OCI-LY7 (cell line): ENCODE results near the gene TTC9. TPM values are rescaled to one million over a fixed set of nuclear protein-coding genes. Genes with fewer than 3 reads are reported as not detected.

ENCODE experiments used
- BruUV-seq: library from RNA; stranded (reverse); fragments of 400-500 nt; replicated peaks from 2 replicates; lab custom pipeline; 2021; lab: Mats Ljungman, UMichigan
- CTCF ChIA-PET: fragments of 300-600 bp; sonication (Branson Sonifier 250); formaldehyde crosslinking; loops from one replicate; lab custom pipeline; 2022; ENCODE audit warnings: antibody characterized with exemption; ENCODE audit not compliant: unreplicated experiment; lab: Charles Lee
- POLR2A ChIA-PET: fragments of 300-600 bp; sonication (Branson Sonifier 250); formaldehyde crosslinking; loops from one replicate; lab custom pipeline; 2022; ENCODE audit warnings: antibody characterized with exemption; lab: Charles Lee
- DNase-seq: peaks from one replicate; pipeline ENCODE4 v3.0.0-alpha.2; 2015; ENCODE audit warnings: low spot score
- H2AFZ ChIP-seq: fragments of 200-600 bp; sonication (generic), shearing (Covaris generic); 2 replicates; pipeline ENCODE4 v1.6.1; 2014; ENCODE audit warnings: mild to moderate bottlenecking, antibody characterized with exemption, low read length, moderate library complexity
- H3K27ac ChIP-seq: fragments of 200-600 bp; sonication (generic); 2 replicates; pipeline ENCODE4 v1.5.1; 2014; ENCODE audit warnings: mixed run types, low read depth, mild to moderate bottlenecking, moderate library complexity, low read length, inconsistent platforms; ENCODE audit not compliant: poor library complexity, severe bottlenecking
- H3K36me3 ChIP-seq: fragments of 200-600 bp; sonication (generic); 2 replicates; pipeline ENCODE4 v1.6.1; 2014; ENCODE audit warnings: mild to moderate bottlenecking, antibody characterized with exemption, low read length, moderate library complexity, mixed read lengths; ENCODE audit not compliant: insufficient read depth
- H3K4me1 ChIP-seq: fragments of 200-600 bp; sonication (generic); 2 replicates; pipeline ENCODE4 v1.5.1; 2014; ENCODE audit warnings: mild to moderate bottlenecking, low read length; ENCODE audit not compliant: insufficient read depth, poor library complexity, severe bottlenecking
- H3K4me2 ChIP-seq: fragments of 200-600 bp; sonication (generic); 2 replicates; pipeline ENCODE4 v1.6.1; 2014; ENCODE audit warnings: mild to moderate bottlenecking, low read length
- H3K4me3 ChIP-seq: fragments of 200-600 bp; sonication (generic); 2 replicates; pipeline ENCODE4 v1.5.1; 2014; ENCODE audit warnings: mild to moderate bottlenecking, low read depth, low read length; ENCODE audit not compliant: poor library complexity, severe bottlenecking
- H3K79me2 ChIP-seq: fragments of 200-600 bp; sonication (generic); 2 replicates; pipeline ENCODE4 v1.6.1; 2016; ENCODE audit warnings: low read depth, mild to moderate bottlenecking, low read length, moderate library complexity, mixed read lengths; ENCODE audit not compliant: insufficient read depth
- H3K9me2 ChIP-seq: fragments of 200-600 bp; sonication (generic); 2 replicates; pipeline ENCODE4 v1.6.1; 2016; ENCODE audit warnings: mild to moderate bottlenecking, low read length, mixed read lengths; ENCODE audit not compliant: insufficient read depth
- H3K9me3 ChIP-seq: fragments of 200-600 bp; sonication (generic); 2 replicates; pipeline ENCODE4 v1.6.1; 2014; ENCODE audit warnings: mild to moderate bottlenecking, mixed run types, low read length, mixed read lengths
- H4K20me1 ChIP-seq: fragments of 200-600 bp; sonication (generic); 2 replicates; pipeline ENCODE4 v1.6.1; 2014; ENCODE audit warnings: mild to moderate bottlenecking, antibody characterized with exemption, low read length, moderate library complexity, mixed read lengths; ENCODE audit not compliant: insufficient read depth
- CTCF ChIP-seq: fragments of 200-600 bp; sonication (generic); conservative IDR thresholded peaks from 2 replicates; pipeline ENCODE4 v1.5.1; 2014; ENCODE audit warnings: mild to moderate bottlenecking, antibody characterized with exemption, low read length, moderate library complexity, mixed read lengths
- EZH2phosphoT487 ChIP-seq: fragments of 200-600 bp; sonication (generic); IDR thresholded peaks from 2 replicates; pipeline ENCODE4 v1.6.1; 2018; ENCODE audit warnings: low read depth, borderline replicate concordance, mild to moderate bottlenecking, mixed run types, antibody characterized with exemption, low read length, moderate library complexity, mixed read lengths
- intact Hi-C: fragments of 100-400 bp; cut with micrococcal nuclease; formaldehyde crosslinking; loops from one replicate; pipeline ENCODE4 v1.10.0; 2022; ENCODE audit not compliant: unreplicated experiment
- total RNA-seq, 2 experiments: library from RNA; depleted of rRNA in 1 of 2; stranded (reverse); fragments of >200 nt in 1 of 2; shearing (Covaris generic) in 1 of 2; gene quantifications; 2 replicates each; pipeline ENCODE4 v1.2.3, GENCODE V29; 2014 to 2022

Gene TTC9
- total RNA-seq, 2 experiments from 2014 or later: 11.0 to 13.0 TPM

- ChIA-PET CTCF (interaction anchor here (0.5 kb wide), 1 partner anchor 70 kb away, joined by 3 read pairs; no protein-coding TSS in a partner anchor), POLR2A (interaction anchor here (0.7 to 0.8 kb wide), 2 partner anchors 16 to 39 kb away, joined by 3 read pairs; no protein-coding TSS in a partner anchor)
- Histone ChIP-seq H3K9me3 (no peaks in the 10 kb centered on the region), H3K79me2 (no peaks in the 10 kb centered on the region), H3K36me3 (no peaks in the 10 kb centered on the region), H3K4me1 (no peaks in the 10 kb centered on the region), H3K9me2 (no peaks in the 10 kb centered on the region), H3K4me3 (no peak overlapping the region), H4K20me1 (no peaks in the 10 kb centered on the region), H3K4me2 (no peak overlapping the region), H3K27ac (no peak overlapping the region), H2AFZ (no peak overlapping the region)
- BruUV-seq: no TSS peak
- no peak for TF ChIP-seq EZH2phosphoT487
- TF ChIP-seq CTCF: no peak
- no peak for DNase-seq
- intact Hi-C loops: no loop called here
Observed at GRCh38 chr14:70704960-70705359, 63.2 kb downstream of the TTC9 start.

- Histone ChIP-seq H4K20me1 (no peaks in the 10 kb centered on the region), H3K4me1 (peaks cover 6% of the 10 kb centered on the region), H3K9me2 (no peaks in the 10 kb centered on the region), H3K4me2 (no peak overlapping the region), H3K27ac (no peak overlapping the region), H2AFZ (no peak overlapping the region), H3K36me3 (no peaks in the 10 kb centered on the region), H3K9me3 (no peaks in the 10 kb centered on the region), H3K79me2 (no peaks in the 10 kb centered on the region), H3K4me3 (no peak overlapping the region)
- CTCF ChIA-PET: no interaction called here
- intact Hi-C loops: no loop called here
- no TSS peak for BruUV-seq
- DNase-seq: no peak
- POLR2A ChIA-PET: interaction anchor here (0.9 to 1.4 kb wide), 2 partner anchors 16 to 51 kb away, joined by 4 to 5 read pairs; no protein-coding TSS in a partner anchor
- TF ChIP-seq EZH2phosphoT487 (no peak), CTCF (no peak)
Observed at GRCh38 chr14:70706177-70706576, 64.5 kb downstream of the TTC9 start.
